ENCODE data around the gene NPTXR. TPM values are rescaled to one million over a fixed set of nuclear protein-coding genes. Genes with fewer than 3 reads are reported as not detected.

The NPTXR gene
- total RNA-seq: 12.5 TPM
- polyA plus RNA-seq (ENCODE audit: insufficient read depth, low read depth, low replicate concordance): 1.1 TPM
- long read RNA-seq, donor 1: 0 reads
- long read RNA-seq, donor 2: 0 reads
- long read RNA-seq, donor 3: 0 reads
- long read RNA-seq, donor 4: 0 reads
- long read RNA-seq, donor 5: 0 reads
- long read RNA-seq, donor 6: 0 reads
- long read RNA-seq, donor 7, partial matches to known transcripts: 1 of 9 reads
- long read RNA-seq, donor 7, other reads (novel, unspliced or antisense): 8 of 9 reads
- long read RNA-seq, donor 8, full-length matches to known transcripts: 1 of 1 reads
- long read RNA-seq, donor 8, partial matches to known transcripts: 0 of 1 reads
- long read RNA-seq, donor 8, other reads (novel, unspliced or antisense): 0 of 1 reads
- long read RNA-seq, donor 9: 0 reads
- long read RNA-seq, donor 10, full-length matches to known transcripts: 1 of 1 reads
- long read RNA-seq, donor 10, partial matches to known transcripts: 0 of 1 reads
- long read RNA-seq, donor 10, other reads (novel, unspliced or antisense): 0 of 1 reads

- no peak for FAIRE-seq
- H3K9me3 ChIP-seq (ENCODE audit: control insufficient read depth in 2 of 3, insufficient read depth in 1 of 3, low read length in 3 of 3): no peaks in the 10 kb centered on the region
These were observed at the start of gene NPTXR for GRCh38 chr22:38843657-38844314. NPTXR (minus strand) TSS chr22:38844028.

GRCh38 chr22:38891256-38891655, 47.4 kb upstream of the NPTXR start:
- DNase-seq: no peak
- Histone ChIP-seq H3K27ac (ENCODE audit: low read depth in 2 of 2, low read length in 2 of 2) (no peak overlapping the region), H3K9me3 (ENCODE audit: control insufficient read depth in 2 of 3, insufficient read depth in 1 of 3, low read length in 3 of 3) (no peaks in the 10 kb centered on the region), H3K4me1 (ENCODE audit: control insufficient read depth in 2 of 3, insufficient read depth in 2 of 3, low read depth in 1 of 3, low read length in 3 of 3) (no peaks in the 10 kb centered on the region), H3K27me3 (ENCODE audit: control insufficient read depth, insufficient read depth, low read length) (no peaks in the 10 kb centered on the region), H3K9ac (ENCODE audit: low read length in 3 of 3) (no peak overlapping the region), H3K4me3 (ENCODE audit: low read length in 3 of 3) (no peak overlapping the region), H3K36me3 (ENCODE audit: control insufficient read depth in 2 of 3, insufficient read depth in 3 of 3, low read length in 3 of 3) (no peaks in the 10 kb centered on the region)
- intact Hi-C loops (cut with DNase I): no loop called here
- TF ChIP-seq CTCF (IDR thresholded peaks at IDR 0.05; ENCODE audit: borderline replicate concordance, extremely low read depth, insufficient read depth): no peak
- FAIRE-seq: no peak

More at GRCh38 chr22:38843657-38844314, at the start of gene NPTXR:
- no peaks in the 10 kb centered on the region for H3K27me3 ChIP-seq (ENCODE audit: control insufficient read depth, insufficient read depth, low read length)
- intact Hi-C loops (cut with DNase I): loop anchor here (10.0 kb wide), 1 partner anchor 79 kb away; no protein-coding TSS in a partner anchor
- H3K36me3 ChIP-seq (ENCODE audit: control insufficient read depth in 2 of 3, insufficient read depth in 3 of 3, low read length in 3 of 3): no peaks in the 10 kb centered on the region
- no peak for TF ChIP-seq CTCF (IDR thresholded peaks at IDR 0.05; ENCODE audit: borderline replicate concordance, extremely low read depth, insufficient read depth)
- H3K27ac ChIP-seq (ENCODE audit: low read depth in 2 of 2, low read length in 2 of 2): no peak within 1 kb of the TSS
- H3K4me3 ChIP-seq (ENCODE audit: low read length in 3 of 3): peak within 1 kb of the TSS in 2 of 3 donors; percentile 2 to 28
- H3K9ac ChIP-seq (ENCODE audit: low read length in 3 of 3): no peak within 1 kb of the TSS
- H3K4me1 ChIP-seq (ENCODE audit: control insufficient read depth in 2 of 3, insufficient read depth in 2 of 3, low read depth in 1 of 3, low read length in 3 of 3): peaks cover 0 to 5% (median 0%) of the 10 kb centered on the region in 3 donors
- peak in 4 of 5 donors; percentile 57 to 87 (median 67) for DNase-seq

GRCh38 chr22:38890377-38890776, 46.5 kb upstream of the NPTXR start:
- FAIRE-seq (no peak), DNase-seq (no peak)
- no peak overlapping the region for H3K4me3 ChIP-seq (ENCODE audit: low read length in 3 of 3)
- H3K9me3 ChIP-seq (ENCODE audit: control insufficient read depth in 2 of 3, insufficient read depth in 1 of 3, low read length in 3 of 3): no peaks in the 10 kb centered on the region
- intact Hi-C loops (cut with DNase I): no loop called here
- H3K9ac ChIP-seq (ENCODE audit: low read length in 3 of 3): no peak overlapping the region
- TF ChIP-seq CTCF (IDR thresholded peaks at IDR 0.05; ENCODE audit: borderline replicate concordance, extremely low read depth, insufficient read depth): no peak
- no peaks in the 10 kb centered on the region for H3K36me3 ChIP-seq (ENCODE audit: control insufficient read depth in 2 of 3, insufficient read depth in 3 of 3, low read length in 3 of 3)
- H3K4me1 ChIP-seq (ENCODE audit: control insufficient read depth in 2 of 3, insufficient read depth in 2 of 3, low read depth in 1 of 3, low read length in 3 of 3): no peaks in the 10 kb centered on the region
- no peaks in the 10 kb centered on the region for H3K27me3 ChIP-seq (ENCODE audit: control insufficient read depth, insufficient read depth, low read length)
- H3K27ac ChIP-seq (ENCODE audit: low read depth in 2 of 2, low read length in 2 of 2): no peak overlapping the region

All from kidney (tissue), 22 donors.